HL-60 (cell line): Measurements from ENCODE around the gene TMEFF2.

Experiments used
- DNase-seq, 2 experiments: peaks; one replicate each; pipeline ENCODE4 v3.0.0-alpha.2; 2010 to 2020; ENCODE audit warnings: low read depth in 1 of 2, low spot score in 1 of 2
- H3K27ac ChIP-seq: fragments of 250-450 bp; sonication (Bioruptor Pico); replicated peaks from 2 replicates; pipeline ENCODE4 v1.5.1; 2020; ENCODE audit warnings: mild to moderate bottlenecking, moderate library complexity
- H3K27me3 ChIP-seq: fragments of 250-450 bp; sonication (Bioruptor Pico); 2 replicates; pipeline ENCODE4 v1.5.1; 2021; ENCODE audit warnings: mild to moderate bottlenecking, moderate library complexity; ENCODE audit not compliant: insufficient read depth, poor library complexity, severe bottlenecking
- H3K4me3 ChIP-seq: replicated peaks from 2 replicates; pipeline ENCODE4 v1.5.1; 2011; ENCODE audit warnings: mild to moderate bottlenecking, control low read depth, low read length; ENCODE audit not compliant: insufficient read depth
- CTCF ChIP-seq: IDR thresholded peaks from one replicate; pipeline ENCODE4 v1.5.1; 2011; ENCODE audit warnings: low read length, control low read depth, inconsistent platforms; ENCODE audit not compliant: insufficient read depth
- GABPA ChIP-seq: IDR thresholded peaks from 2 replicates; pipeline ENCODE4 v1.6.1; 2012; ENCODE audit warnings: low read depth
- POLR2AphosphoS5 ChIP-seq: IDR thresholded peaks from 2 replicates; pipeline ENCODE4 v1.6.1; 2012; ENCODE audit warnings: low read depth
- REST ChIP-seq: IDR thresholded peaks from 2 replicates; pipeline ENCODE4 v1.6.1; 2012; ENCODE audit warnings: low read depth; ENCODE audit not compliant: insufficient replicate concordance
- SPI1 ChIP-seq: IDR thresholded peaks from 2 replicates; pipeline ENCODE4 v1.6.1; 2012; ENCODE audit warnings: low read depth, mild to moderate bottlenecking, borderline replicate concordance

The TMEFF2 gene

DNA sequence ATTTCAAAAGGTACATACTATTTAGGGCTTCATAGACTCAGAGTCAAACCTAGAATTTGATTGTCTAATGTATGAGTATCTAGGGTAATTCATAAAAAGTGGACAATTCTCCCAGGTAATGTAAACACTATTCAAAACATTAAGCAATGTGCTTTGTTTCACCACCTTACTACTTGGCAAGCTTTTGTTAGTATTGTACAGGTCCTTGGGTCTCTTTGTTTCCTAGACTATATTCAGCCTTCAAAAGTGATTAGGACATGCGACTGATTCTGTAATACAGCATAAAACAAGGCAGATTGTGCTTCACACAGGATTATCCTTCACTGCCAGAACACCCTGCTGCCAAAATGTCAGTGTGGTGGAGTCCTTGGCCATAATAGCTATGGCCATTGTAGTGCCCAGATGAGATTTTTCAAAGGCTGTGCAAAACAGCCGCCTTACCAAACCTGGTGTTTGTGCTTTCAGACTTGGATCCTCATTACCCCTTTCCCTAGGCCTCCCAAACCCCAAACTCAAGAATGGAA, 257.8 kb downstream of the TMEFF2 start:
- DNase-seq, result no peak
- no peak overlapping the region for H3K4me3 ChIP-seq
- TF ChIP-seq REST (no peak), POLR2AphosphoS5 (no peak), CTCF (no peak), SPI1 (no peak), GABPA (no peak)
- H3K27me3 ChIP-seq, result peaks cover 2% of the 10 kb centered on the region
- H3K27ac ChIP-seq, result no peak overlapping the region

GRCh38 chr2:191935247-191935646, 259.5 kb downstream of the TMEFF2 start:
- no peak for DNase-seq
- Histone ChIP-seq H3K4me3 (no peak overlapping the region), H3K27ac (no peak overlapping the region), H3K27me3 (peaks cover 2% of the 10 kb centered on the region)
- TF ChIP-seq POLR2AphosphoS5 (no peak), SPI1 (no peak), GABPA (no peak), CTCF (no peak), REST (no peak)

DNA sequence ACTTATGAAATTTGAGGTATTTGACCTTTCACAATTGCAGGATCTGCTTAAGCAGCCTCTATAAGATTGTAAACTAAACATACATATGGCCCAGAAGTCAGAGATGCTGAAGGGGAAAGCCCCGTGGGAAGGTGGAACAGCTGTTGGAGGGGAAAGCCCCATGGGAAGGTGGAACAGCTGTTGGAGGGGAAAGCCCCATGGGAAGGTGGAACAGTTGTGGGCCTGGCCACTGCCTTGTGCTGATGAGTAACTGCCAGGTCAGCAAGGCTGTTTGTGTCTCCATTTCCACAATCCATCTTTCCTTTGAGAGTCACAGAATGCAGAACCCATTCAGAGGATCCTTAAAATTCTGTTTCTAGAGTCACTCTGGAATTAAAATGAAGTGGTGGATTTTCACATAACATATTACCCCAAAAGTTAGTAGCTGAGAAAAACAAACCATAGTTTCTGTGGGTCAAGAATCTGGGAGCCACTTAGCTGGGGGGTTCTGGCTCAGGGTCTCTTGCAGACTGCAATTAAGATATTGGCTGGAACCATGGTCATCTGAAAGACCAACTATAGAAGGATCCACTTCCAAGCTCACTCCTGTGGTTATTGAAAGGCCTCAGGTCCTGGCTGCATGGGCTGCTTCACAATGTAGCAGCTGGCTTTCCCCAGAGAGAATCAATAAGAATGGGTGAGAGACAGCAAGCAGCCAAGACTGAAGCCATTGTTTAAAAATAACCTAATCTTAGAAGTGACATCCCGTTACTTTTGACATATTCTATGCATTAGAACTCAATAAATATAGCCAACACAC, 261.2 kb downstream of the TMEFF2 start:
- no peak overlapping the region for H3K4me3 ChIP-seq
- H3K27me3 ChIP-seq, result peaks cover 2% of the 10 kb centered on the region
- no peak for DNase-seq
- TF ChIP-seq POLR2AphosphoS5 (no peak), REST (no peak), CTCF (no peak), SPI1 (no peak), GABPA (no peak)
- no peak overlapping the region for H3K27ac ChIP-seq
